H1 (cell line): ENCODE data around the gene YEATS2. TPM values are rescaled to one million over a fixed set of nuclear protein-coding genes. Genes with fewer than 3 reads are reported as not detected.

Experiments
- CTCF ChIA-PET: fragments of 300-600 bp; sonication (Branson Sonifier 250); formaldehyde crosslinking; loops from one replicate; lab custom pipeline; 2021; ENCODE audit not compliant: partially characterized antibody; lab: Charles Lee
- POLR2A ChIA-PET: fragments of 300-600 bp; sonication (Branson Sonifier 250); formaldehyde crosslinking; loops from one replicate; lab custom pipeline; 2021; ENCODE audit warnings: inconsistent platforms; ENCODE audit not compliant: partially characterized antibody; lab: Charles Lee
- DNase-seq, 2 experiments: peaks; one replicate each; pipeline versions ENCODE4 v3.0.0 to v3.0.0-alpha.2; 2010 to 2022; ENCODE audit warnings: low spot score in 2 of 2, low read depth in 1 of 2, mixed read lengths in 1 of 2
- FAIRE-seq: peaks from 2 replicates; lab custom pipeline; 2011; peaks lifted over from hg19 to GRCh38; lab: Jason Lieb, UNC
- H2AFZ ChIP-seq: 2 replicates; pipeline ENCODE4 v1.8.1; 2012; ENCODE audit warnings: low read length, inconsistent platforms
- H2AK5ac ChIP-seq: 2 replicates; pipeline ENCODE4 v1.6.1; 2013; ENCODE audit warnings: low read depth, low read length
- H2BK120ac ChIP-seq: replicated peaks from 2 replicates; pipeline ENCODE3; 2013; ENCODE audit warnings: low read depth, low read length, inconsistent platforms
- H2BK12ac ChIP-seq: 2 replicates; pipeline ENCODE4 v1.6.1; 2013; ENCODE audit warnings: low read depth, low read length
- H2BK15ac ChIP-seq: 2 replicates; pipeline ENCODE4 v1.6.1; 2013; ENCODE audit warnings: low read length
- H2BK20ac ChIP-seq: 2 replicates; pipeline ENCODE4 v1.6.1; 2013; ENCODE audit warnings: low read length
- H2BK5ac ChIP-seq: 2 replicates; pipeline ENCODE4 v1.6.1; 2013; ENCODE audit warnings: low read depth, low read length
- H3K14ac ChIP-seq: 2 replicates; pipeline ENCODE4 v1.6.1; 2013; ENCODE audit warnings: inconsistent platforms; ENCODE audit not compliant: insufficient read length
- H3K18ac ChIP-seq: 2 replicates; pipeline ENCODE4 v1.6.1; 2013; ENCODE audit warnings: low read length; ENCODE audit errors: extremely low read depth
- H3K23ac ChIP-seq: 2 replicates; pipeline ENCODE4 v1.6.1; 2013; ENCODE audit warnings: inconsistent platforms; ENCODE audit not compliant: insufficient read length
- H3K23me2 ChIP-seq: 2 replicates; pipeline ENCODE4 v1.6.1; 2013; ENCODE audit warnings: low read depth, low read length
- H3K27ac ChIP-seq: 2 replicates; pipeline ENCODE4 v1.6.1; 2011; ENCODE audit warnings: low read depth, low read length, inconsistent platforms
- H3K27me3 ChIP-seq, 4 experiments: replicated peaks in 1 of 4; 1 replicate in 1 of 4; 2 replicates in 3 of 4; pipeline versions ENCODE4 v1.6.1 to v1.8.1; 2011 to 2013; ENCODE audit warnings: low read length in 3 of 4, mild to moderate bottlenecking in 3 of 4, inconsistent platforms in 2 of 4, mixed read lengths in 2 of 4, moderate library complexity in 1 of 4; ENCODE audit not compliant: control insufficient read depth in 3 of 4, insufficient read depth in 3 of 4; ENCODE audit errors: extremely low read depth in 1 of 4
- H3K36me3 ChIP-seq, 4 experiments: 2 replicates each; pipeline versions ENCODE4 v1.6.1 to v1.8.1; 2011 to 2013; ENCODE audit warnings: mild to moderate bottlenecking in 4 of 4, low read length in 3 of 4, moderate library complexity in 2 of 4, control low read depth in 1 of 4, inconsistent platforms in 1 of 4; ENCODE audit not compliant: insufficient read depth in 4 of 4, control insufficient read depth in 2 of 4
- H3K4ac ChIP-seq: replicated peaks from 2 replicates; pipeline ENCODE3; 2013; ENCODE audit warnings: low read length, low read depth, mixed read lengths, inconsistent platforms; ENCODE audit not compliant: insufficient read length
- H3K4me1 ChIP-seq, 4 experiments: replicated peaks in 1 of 4; 1 replicate in 1 of 4; 2 replicates in 3 of 4; pipeline versions ENCODE4 v1.6.1 to v1.8.1; 2011 to 2013; ENCODE audit warnings: low read length in 3 of 4, inconsistent platforms in 2 of 4, mixed read lengths in 1 of 4; ENCODE audit not compliant: insufficient read depth in 4 of 4, control insufficient read depth in 3 of 4
- H3K4me2 ChIP-seq, 2 experiments: 2 replicates each; pipeline versions ENCODE4 v1.6.1 to v1.8.1; 2011 to 2013; ENCODE audit warnings: low read depth in 2 of 2, low read length in 2 of 2, control low read depth in 1 of 2, inconsistent platforms in 1 of 2, mild to moderate bottlenecking in 1 of 2; ENCODE audit not compliant: insufficient read depth in 1 of 2
- H3K4me3 ChIP-seq, 4 experiments: fragments of 200-600, 300-600 bp in 1 of 4; sonication (generic), shearing (Covaris generic), sonication (Bioruptor Twin) in 1 of 4; 2 replicates each; pipeline versions ENCODE4 v1.5.1 to v1.8.1; 2011 to 2016; ENCODE audit warnings: low read length in 4 of 4, low read depth in 3 of 4, control low read depth in 2 of 4, inconsistent platforms in 2 of 4, mild to moderate bottlenecking in 2 of 4, mixed read lengths in 1 of 4, moderate library complexity in 1 of 4; ENCODE audit not compliant: insufficient read depth in 2 of 4; ENCODE audit errors: extremely low read depth in 1 of 4
- H3K56ac ChIP-seq: replicated peaks from 2 replicates; pipeline ENCODE3; 2013; ENCODE audit warnings: low read depth, mild to moderate bottlenecking, mixed read lengths, low read length, inconsistent platforms; ENCODE audit not compliant: insufficient read length
- H3K79me1 ChIP-seq: 2 replicates; pipeline ENCODE4 v1.6.1; 2013; ENCODE audit warnings: low read depth, low read length, control low read depth
- H3K79me2 ChIP-seq, 2 experiments: 2 replicates each; pipeline versions ENCODE4 v1.6.1 to v1.8.1; 2012 to 2013; ENCODE audit warnings: low read length in 2 of 2, mild to moderate bottlenecking in 2 of 2, inconsistent platforms in 1 of 2; ENCODE audit not compliant: insufficient read depth in 2 of 2, control insufficient read depth in 1 of 2
- H3K9ac ChIP-seq, 4 experiments: replicated peaks in 1 of 4; 1 replicate in 1 of 4; 2 replicates in 3 of 4; pipeline versions ENCODE4 v1.6.1 to v1.8.1; 2011 to 2013; ENCODE audit warnings: low read depth in 3 of 4, low read length in 3 of 4, control low read depth in 2 of 4, mild to moderate bottlenecking in 2 of 4, moderate library complexity in 2 of 4, inconsistent platforms in 1 of 4; ENCODE audit errors: extremely low read depth in 1 of 4
- H3K9me3 ChIP-seq, 2 experiments: 2 replicates each; pipeline versions ENCODE4 v1.6.1 to v1.8.1; 2012 to 2013; ENCODE audit warnings: mild to moderate bottlenecking in 2 of 2, moderate library complexity in 2 of 2, control low read depth in 1 of 2, inconsistent platforms in 1 of 2, low read depth in 1 of 2, low read length in 1 of 2, mixed read lengths in 1 of 2; ENCODE audit not compliant: insufficient read depth in 2 of 2
- H4K20me1 ChIP-seq, 2 experiments: replicated peaks in 1 of 2; 2 replicates each; pipeline versions ENCODE3 to v1.8.1; 2011 to 2013; ENCODE audit warnings: inconsistent platforms in 2 of 2, low read length in 2 of 2, mild to moderate bottlenecking in 1 of 2; ENCODE audit not compliant: insufficient read depth in 2 of 2, control insufficient read depth in 1 of 2
- H4K5ac ChIP-seq: 2 replicates; pipeline ENCODE4 v1.6.1; 2013; ENCODE audit warnings: low read length, low read depth, mixed read lengths, inconsistent platforms; ENCODE audit not compliant: insufficient read length
- H4K8ac ChIP-seq: 2 replicates; pipeline ENCODE4 v1.8.0; 2013; ENCODE audit warnings: mild to moderate bottlenecking, moderate library complexity, low read length, inconsistent platforms; ENCODE audit not compliant: insufficient read depth; ENCODE audit errors: extremely low read depth
- H4K91ac ChIP-seq: replicated peaks from 2 replicates; pipeline ENCODE3; 2013; ENCODE audit warnings: low read length, mixed read lengths, inconsistent platforms; ENCODE audit not compliant: insufficient read length
- POLR2AphosphoS5 ChIP-seq: IDR thresholded peaks from 2 replicates; pipeline ENCODE4 v1.6.1; 2011; ENCODE audit warnings: low read depth, low read length
- YY1 ChIP-seq: IDR thresholded peaks from 2 replicates; pipeline ENCODE4 v1.6.1; 2011; ENCODE audit warnings: low read depth, mild to moderate bottlenecking, low read length
- WGBS, 2 experiments: shearing (Covaris generic) in 1 of 2; methylation state at CpG; one replicate each; pipeline versions ENCODE4 v1.1.6 to v1.1.7; 2013 to 2015; ENCODE audit warnings: low lambda C conversion rate in 2 of 2, mixed read lengths in 2 of 2, inconsistent platforms in 1 of 2, low coverage in 1 of 2, missing lambda C conversion rate in 1 of 2; ENCODE audit not compliant: insufficient replicate concordance in 2 of 2, insufficient coverage in 1 of 2, insufficient read length in 1 of 2; ENCODE audit errors: extremely low coverage in 1 of 2, missing lambda C conversion rate in 1 of 2; 5-methylcytosine and 5-hydroxymethylcytosine counted together
- polyA plus RNA-seq, 7 experiments: library from polyadenylated mRNA; depleted of rRNA in 3 of 7; stranded (reverse) in 5 of 7; unstranded in 2 of 7; fragments of >200 nt in 5 of 7; fragments of 200-250 nt in 2 of 7; gene quantifications; 1 replicate in 5 of 7; 2 replicates in 1 of 7; 4 replicates in 1 of 7; pipeline versions ENCODE4 v1.2.1 to v1.2.3, GENCODE V29; 2011 to 2013; ENCODE audit warnings: missing spikeins in 2 of 7, mixed read lengths in 2 of 7
- total RNA-seq: library from RNA; stranded (reverse); fragmentation: NEBNext Ultra II Directional; extraction: Animal tissue kit (Norgen Biotek cat#: 25700); gene quantifications from 2 replicates; pipeline ENCODE4 v1.2.1, GENCODE V29; 2021

Gene YEATS2
- total and polyA plus RNA-seq, 2 of the 8 experiments (the other 6 are each of a cell fraction or from before 2014, with no cell fraction given), result 35.3 to 53.7 TPM

DNA sequence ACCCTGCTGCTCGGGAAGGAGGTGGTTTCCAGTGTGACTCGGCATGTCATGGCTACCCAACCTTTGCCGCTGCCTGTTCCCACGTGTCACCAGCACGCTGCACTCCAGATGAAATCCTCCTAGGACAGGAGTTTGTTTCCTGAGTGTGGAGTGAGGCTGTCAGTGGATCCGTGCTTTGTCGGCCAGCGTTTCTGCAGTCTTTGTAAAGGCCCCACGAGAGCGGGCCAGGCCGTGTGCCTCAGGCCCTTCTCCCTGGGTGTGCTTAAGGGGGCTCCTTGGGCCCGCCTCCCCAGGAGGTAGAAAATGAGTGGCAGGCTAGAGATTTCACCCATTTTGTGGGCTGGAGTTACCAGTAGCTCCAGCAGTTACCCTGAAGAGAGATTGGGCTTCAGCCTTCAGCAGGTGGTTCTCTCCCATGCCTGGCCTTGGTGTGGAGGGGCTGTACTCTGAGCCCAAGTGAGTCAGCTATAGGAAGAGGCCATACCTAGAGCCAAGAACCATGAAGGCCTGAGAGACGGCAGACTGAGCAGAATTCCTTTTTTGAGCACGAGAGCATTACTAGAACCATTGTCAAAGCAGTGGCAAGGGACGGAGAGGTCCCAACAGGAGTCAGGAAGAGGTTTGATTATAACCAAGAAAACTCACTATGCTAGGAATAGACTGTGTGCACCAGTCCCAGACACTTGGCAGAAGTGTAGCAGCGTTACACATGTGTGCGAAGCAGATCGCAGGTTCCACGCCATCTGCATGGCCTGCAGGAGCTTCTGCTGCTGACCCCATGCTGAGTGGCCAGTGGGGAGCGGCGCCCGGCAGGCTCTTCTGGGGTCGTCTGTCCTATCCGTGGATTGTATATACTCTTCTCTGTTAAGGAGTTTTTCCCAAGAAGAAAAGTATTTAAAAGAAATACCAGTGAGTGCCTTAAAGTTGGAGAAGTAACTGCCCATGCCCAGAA lies 113.3 kb downstream of the YEATS2 start:
- no peak for DNase-seq
- Histone ChIP-seq H2AK5ac (no peak overlapping the region), H3K4me1 (no peaks in the 10 kb centered on the region), H3K4me3 (no peak overlapping the region), H2BK20ac (no peak overlapping the region), H3K14ac (no peak overlapping the region), H3K36me3 (peaks cover 25 to 54% (median 50%) of the 10 kb centered on the region in 4 experiments), H4K20me1 (peaks cover 0 to 4% of the 10 kb centered on the region in 2 experiments), H3K9ac (no peak overlapping the region), H3K23ac (no peak overlapping the region), H3K4me2 (no peak overlapping the region), H3K56ac (no peak overlapping the region), H2AFZ (no peak overlapping the region), H3K18ac (no peak overlapping the region), H2BK5ac (no peak overlapping the region), H3K4ac (no peak overlapping the region), H3K79me1 (0 out of 2 replicates have a peak, but pooled peaks cover 2% of the 10 kb centered on the region), H2BK12ac (no peak overlapping the region), H3K9me3 (no peaks in the 10 kb centered on the region), H2BK15ac (no peak overlapping the region), H4K5ac (no peak overlapping the region), H3K27ac (no peak overlapping the region), H2BK120ac (no peak overlapping the region), H4K8ac (no peak overlapping the region), H3K27me3 (no peaks in the 10 kb centered on the region), H3K23me2 (no peaks in the 10 kb centered on the region), H3K79me2 (no peaks in the 10 kb centered on the region), H4K91ac (no peak overlapping the region)
- no peak for FAIRE-seq
- 0 out of 2 replicates have a peak, but pooled peaks have one; percentile 3 for TF ChIP-seq POLR2AphosphoS5
- TF ChIP-seq YY1, result no peak
- 93% methylated on average over 24 of the region's 24 CpGs; no CpG with 5 or more reads in 1 of the 2 experiments for WGBS, 2 experiments
- ChIA-PET POLR2A (no interaction called here), CTCF (no interaction called here)
